HepG2 (cell line): Measurements from ENCODE around the gene TBC1D2B. TPM values are rescaled to one million over a fixed set of nuclear protein-coding genes. Genes with fewer than 3 reads are reported as not detected.

Experiments
- ATAC-seq: fragments of 200-7000 bp; cut with Tn5 transposase; 3 replicates; pipeline ENCODE4 v1.9.1; 2020; ENCODE audit warnings: mild to moderate bottlenecking, moderate library complexity
- BruUV-seq: library from RNA; stranded (reverse); fragments of 400-500 nt; replicated peaks from 2 replicates; lab custom pipeline; 2021; lab: Mats Ljungman, UMichigan
- CTCF ChIA-PET: fragments of 300-600 bp; formaldehyde crosslinking; extraction: SDS; loops from one replicate; lab custom pipeline; 2021; ENCODE audit warnings: low total read pairs, inconsistent platforms, low intra/inter-chr PET ratio; lab: Yijun Ruan, JAX
- POLR2A ChIA-PET: fragments of 350-600 bp; sonication (Branson Sonifier 250); formaldehyde crosslinking; loops from one replicate; lab custom pipeline; 2020; ENCODE audit warnings: antibody characterized with exemption, inconsistent platforms; lab: Yijun Ruan, JAX
- DNase-seq: peaks from one replicate; pipeline ENCODE4 v3.0.0-alpha.2; 2015; ENCODE audit warnings: low spot score
- FAIRE-seq: peaks from 3 replicates; lab custom pipeline; 2011; peaks lifted over from hg19 to GRCh38; lab: Jason Lieb, UNC
- H2AFZ ChIP-seq: one replicate; pipeline ENCODE4 v1.6.1; 2011; ENCODE audit warnings: low read length, inconsistent platforms
- H3K27ac ChIP-seq: fragments of 300-600 bp; 3 replicates; pipeline ENCODE4 v1.8.0; 2011; ENCODE audit warnings: mixed run types, mild to moderate bottlenecking, mixed read lengths, low read length, inconsistent platforms; ENCODE audit not compliant: insufficient read depth; ENCODE audit errors: extremely low read length
- H3K27me3 ChIP-seq, 2 experiments: fragments of 200-600 bp in 1 of 2; 2 replicates in 1 of 2; 3 replicates in 1 of 2; pipeline versions ENCODE4 v1.6.0 to v1.8.0; 2011; ENCODE audit warnings: low read length in 2 of 2, mild to moderate bottlenecking in 2 of 2, moderate library complexity in 2 of 2, inconsistent platforms in 1 of 2; ENCODE audit not compliant: insufficient read depth in 2 of 2, control insufficient read depth in 1 of 2
- H3K36me3 ChIP-seq, 2 experiments: fragments of 200-600 bp in 1 of 2; replicated peaks in 1 of 2; 2 replicates in 1 of 2; 3 replicates in 1 of 2; pipeline versions ENCODE4 v1.5.1 to v1.8.0; 2011; ENCODE audit warnings: low read length in 2 of 2, inconsistent platforms in 1 of 2; ENCODE audit not compliant: insufficient read depth in 2 of 2, control insufficient read depth in 1 of 2
- H3K4me1 ChIP-seq: 2 replicates; pipeline ENCODE4 v1.5.1; 2012; ENCODE audit warnings: low read length, inconsistent platforms; ENCODE audit not compliant: insufficient read depth
- H3K4me2 ChIP-seq: 2 replicates; pipeline ENCODE4 v1.6.0; 2011; ENCODE audit warnings: low read depth, low read length, inconsistent platforms
- H3K4me3 ChIP-seq, 3 experiments: fragments of 200-600 bp in 1 of 3; sonication (generic), shearing (Covaris generic) in 1 of 3; replicated peaks in 1 of 3; 2 replicates each; pipeline ENCODE4 v1.5.1; 2011 to 2016; ENCODE audit warnings: low read length in 3 of 3, inconsistent platforms in 2 of 3, low read depth in 2 of 3, mild to moderate bottlenecking in 2 of 3, control low read depth in 1 of 3, mixed read lengths in 1 of 3; ENCODE audit not compliant: insufficient read depth in 1 of 3
- H3K79me2 ChIP-seq: one replicate; pipeline ENCODE4 v1.6.1; 2011; ENCODE audit warnings: low read length, inconsistent platforms; ENCODE audit not compliant: insufficient read depth
- H3K9ac ChIP-seq: 2 replicates; pipeline ENCODE4 v1.6.0; 2011; ENCODE audit warnings: mild to moderate bottlenecking, low read depth, low read length, inconsistent platforms; ENCODE audit not compliant: insufficient read depth
- H3K9me3 ChIP-seq: 2 replicates; pipeline ENCODE4 v1.5.1; 2012; ENCODE audit warnings: mild to moderate bottlenecking, low read length
- H4K20me1 ChIP-seq: 2 replicates; pipeline ENCODE4 v1.6.0; 2011; ENCODE audit warnings: inconsistent platforms, mild to moderate bottlenecking, low read length, moderate library complexity; ENCODE audit not compliant: insufficient read depth
- DNMT1 ChIP-seq: sonication (generic); formaldehyde crosslinking; IDR thresholded peaks from 2 replicates; pipeline ENCODE4 v1.5.1; 2020; ENCODE audit warnings: mild to moderate bottlenecking, missing genetic modification reagents
- NR2C2 ChIP-seq: sonication (generic); formaldehyde crosslinking; IDR thresholded peaks from 2 replicates; pipeline ENCODE4 v1.4.0; 2020; ENCODE audit warnings: missing genetic modification reagents, mild to moderate bottlenecking, moderate library complexity, borderline replicate concordance
- NR2F1 ChIP-seq, 2 experiments: fragments of 450-650 bp in 1 of 2; formaldehyde crosslinking in 1 of 2; IDR thresholded peaks; 2 replicates each; pipeline versions ENCODE4 v1.5.0 to v1.6.1; 2016 to 2020; ENCODE audit warnings: mild to moderate bottlenecking in 1 of 2, missing compliant biosample characterization in 1 of 2, missing genetic modification reagents in 1 of 2, moderate library complexity in 1 of 2
- SALL1 ChIP-seq: sonication (generic); formaldehyde crosslinking; IDR thresholded peaks from 2 replicates; pipeline ENCODE4 v1.8.0; 2022; ENCODE audit warnings: mild to moderate bottlenecking, missing genetic modification reagents
- STAT5B ChIP-seq: sonication (generic); formaldehyde crosslinking; IDR thresholded peaks from 2 replicates; pipeline ENCODE4 v1.4.0; 2020; ENCODE audit warnings: missing genetic modification reagents
- ZMAT3 ChIP-seq: sonication (generic); formaldehyde crosslinking; conservative IDR thresholded peaks from 2 replicates; pipeline ENCODE4 v1.7.0; 2021; ENCODE audit warnings: missing genetic modification reagents
- ZNF83 ChIP-seq: sonication (generic); formaldehyde crosslinking; IDR thresholded peaks from 2 replicates; pipeline ENCODE4 v1.4.0; 2020; ENCODE audit warnings: missing genetic modification reagents, mild to moderate bottlenecking, borderline replicate concordance
- ZSCAN21 ChIP-seq: sonication (generic); formaldehyde crosslinking; IDR thresholded peaks from 2 replicates; pipeline ENCODE4 v1.8.0; 2022; ENCODE audit warnings: mild to moderate bottlenecking, missing genetic modification reagents, moderate library complexity, borderline replicate concordance
- WGBS: methylation state at CpG from one replicate; pipeline ENCODE4 v1.1.6; 2017; ENCODE audit warnings: low lambda C conversion rate; 5-methylcytosine and 5-hydroxymethylcytosine counted together
- in situ Hi-C: cut with HindIII; loops from 2 replicates; pipeline ENCODE4 v1.10.0; 2017; ENCODE audit warnings: low pct_unique_long_range_greater_than_20kb; ENCODE audit not compliant: extremely low pct_ligation_motif_present
- intact Hi-C: fragments of 100-400 bp; cut with micrococcal nuclease; formaldehyde crosslinking; loops from one replicate; pipeline ENCODE4 v1.10.0; 2022; ENCODE audit not compliant: unreplicated experiment
- polyA plus RNA-seq, 8 experiments: library from polyadenylated mRNA; depleted of rRNA in 3 of 8; stranded (reverse) in 7 of 8; unstranded in 1 of 8; fragments of >200 nt; fragmentation: Illumina TruSeq in 4 of 8; extraction: Trizol in 4 of 8; gene quantifications; 2 replicates each; pipeline versions ENCODE4 v1.2.1 to v1.2.3, GENCODE V29; 2011 to 2016; ENCODE audit warnings: low read depth in 4 of 8, missing spikeins in 1 of 8, mixed read lengths in 1 of 8; ENCODE audit not compliant: insufficient read depth in 1 of 8
- total RNA-seq, 5 experiments: library from RNA; depleted of rRNA; stranded (reverse); fragments of >200 nt; fragmentation: Illumina TruSeq; extraction: Trizol; gene quantifications; 2 replicates each; pipeline ENCODE4 v1.2.3, GENCODE V29; 2016; ENCODE audit warnings: low read depth in 1 of 5
- TF ChIP-seq, protein P1 (sequence below): sonication (generic); formaldehyde crosslinking; IDR thresholded peaks from 2 replicates; pipeline ENCODE4 v1.5.1; 2020; ENCODE audit warnings: missing genetic modification reagents, mild to moderate bottlenecking, borderline replicate concordance
- TF ChIP-seq, protein P2 (sequence below): sonication (generic); formaldehyde crosslinking; IDR thresholded peaks from 2 replicates; pipeline ENCODE4 v1.4.0; 2020; ENCODE audit warnings: mild to moderate bottlenecking, missing genetic modification reagents, borderline replicate concordance
- TF ChIP-seq, protein P3 (sequence below): sonication (generic); formaldehyde crosslinking; IDR thresholded peaks from 2 replicates; pipeline ENCODE4 v1.9.0; 2022; ENCODE audit warnings: missing genetic modification reagents, mild to moderate bottlenecking, borderline replicate concordance

The TBC1D2B gene
- total and polyA plus RNA-seq, 2 of the 13 experiments (the other 11 are each of a cell fraction or from before 2014, with no cell fraction given) = 10.1 to 14.4 TPM

DNA sequence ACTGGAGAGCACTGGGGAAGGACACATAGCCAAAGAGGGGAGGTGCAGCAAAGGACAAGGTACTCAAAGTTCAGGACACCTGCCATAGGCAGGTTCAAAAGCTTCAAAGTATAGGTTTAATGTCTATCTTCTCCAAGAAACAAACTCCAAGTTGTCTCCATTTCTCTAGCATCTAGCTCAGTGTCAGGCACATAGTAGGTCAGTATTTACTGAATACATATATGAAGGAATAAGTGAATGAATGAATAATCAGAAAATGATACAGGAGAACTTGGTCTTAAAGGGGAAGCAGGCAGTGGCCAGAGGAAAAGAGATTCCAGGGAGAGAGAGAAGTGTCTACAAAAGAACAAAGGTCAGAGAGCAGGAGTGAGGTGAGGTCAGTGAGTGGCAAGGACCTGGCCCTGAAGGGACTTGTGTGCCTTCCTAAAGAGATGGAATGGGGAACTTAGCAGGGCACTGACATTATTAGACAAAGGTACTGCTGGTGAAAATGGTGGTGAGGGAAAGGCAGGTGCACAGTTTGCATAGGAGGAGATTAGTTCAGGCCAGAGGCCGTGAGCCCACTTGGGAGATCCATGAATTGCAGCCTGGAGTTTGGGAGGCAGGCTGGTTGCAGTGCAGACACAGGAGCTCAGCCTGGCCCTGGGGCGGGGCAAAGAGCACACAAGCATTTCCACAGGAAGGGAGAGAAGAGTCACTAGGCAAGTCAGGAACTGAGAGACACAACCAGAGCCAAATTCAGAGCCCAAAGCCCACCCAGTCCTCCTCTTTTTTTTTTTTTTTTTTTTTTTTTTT is 21.4 kb downstream of the TBC1D2B start:
- peak; percentile 67 for DNase-seq
- no TSS peak for BruUV-seq
- WGBS = 10% methylated on average over 1 of the region's 2 CpGs
- peak overlapping the region; percentile 53 for H3K27ac ChIP-seq
- intact Hi-C loops (loop anchor here (1.0 kb wide), 1 partner anchor 9 kb away; no protein-coding TSS in a partner anchor), in situ Hi-C loops (no loop called here)
- peak overlapping the region; percentile 73 for H3K4me2 ChIP-seq
- H3K9me3 ChIP-seq = no peaks in the 10 kb centered on the region
- H3K79me2 ChIP-seq = peaks cover 30% of the 10 kb centered on the region
- peaks cover 4% of the 10 kb centered on the region; the same call in 1 of the 2 replicates for H4K20me1 ChIP-seq
- no peak overlapping the region for H3K9ac ChIP-seq
- peaks cover 2 to 7% of the 10 kb centered on the region in 2 experiments; a peak in 2 of 5 replicates for H3K36me3 ChIP-seq
- peaks cover 52% of the 10 kb centered on the region for H3K4me1 ChIP-seq
- peak; percentile 68 for FAIRE-seq
- H3K27me3 ChIP-seq = no peaks in the 10 kb centered on the region
- peak overlapping the region in 1 of 3 experiments; percentile 49; a peak in 1 of 6 replicates for H3K4me3 ChIP-seq
- ChIA-PET POLR2A (interaction anchor here (0.7 to 1.4 kb wide), 3 partner anchors 9 to 255 kb away, joined by 3 to 6 read pairs (median 3); no protein-coding TSS in a partner anchor), CTCF (no interaction called here)
- no peak overlapping the region for H2AFZ ChIP-seq
- peak; percentile 99 for ATAC-seq
- TF ChIP-seq, protein P1, sequence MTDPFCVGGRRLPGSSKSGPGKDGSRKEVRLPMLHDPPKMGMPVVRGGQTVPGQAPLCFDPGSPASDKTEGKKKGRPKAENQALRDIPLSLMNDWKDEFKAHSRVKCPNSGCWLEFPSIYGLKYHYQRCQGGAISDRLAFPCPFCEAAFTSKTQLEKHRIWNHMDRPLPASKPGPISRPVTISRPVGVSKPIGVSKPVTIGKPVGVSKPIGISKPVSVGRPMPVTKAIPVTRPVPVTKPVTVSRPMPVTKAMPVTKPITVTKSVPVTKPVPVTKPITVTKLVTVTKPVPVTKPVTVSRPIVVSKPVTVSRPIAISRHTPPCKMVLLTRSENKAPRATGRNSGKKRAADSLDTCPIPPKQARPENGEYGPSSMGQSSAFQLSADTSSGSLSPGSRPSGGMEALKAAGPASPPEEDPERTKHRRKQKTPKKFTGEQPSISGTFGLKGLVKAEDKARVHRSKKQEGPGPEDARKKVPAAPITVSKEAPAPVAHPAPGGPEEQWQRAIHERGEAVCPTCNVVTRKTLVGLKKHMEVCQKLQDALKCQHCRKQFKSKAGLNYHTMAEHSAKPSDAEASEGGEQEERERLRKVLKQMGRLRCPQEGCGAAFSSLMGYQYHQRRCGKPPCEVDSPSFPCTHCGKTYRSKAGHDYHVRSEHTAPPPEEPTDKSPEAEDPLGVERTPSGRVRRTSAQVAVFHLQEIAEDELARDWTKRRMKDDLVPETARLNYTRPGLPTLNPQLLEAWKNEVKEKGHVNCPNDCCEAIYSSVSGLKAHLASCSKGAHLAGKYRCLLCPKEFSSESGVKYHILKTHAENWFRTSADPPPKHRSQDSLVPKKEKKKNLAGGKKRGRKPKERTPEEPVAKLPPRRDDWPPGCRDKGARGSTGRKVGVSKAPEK (CRISPR knock-in tag) = no peak
- TF ChIP-seq ZSCAN21 (CRISPR knock-in tag) = no peak
- TF ChIP-seq ZMAT3 (CRISPR knock-in tag) = no peak
- TF ChIP-seq NR2F1 (CRISPR knock-in tag; IDR thresholded peaks at IDR 0.05) = peak; percentile 74 to 76
- TF ChIP-seq NR2C2 = peak; percentile 20; the same call in 1 of the 2 replicates
- TF ChIP-seq, protein P2, sequence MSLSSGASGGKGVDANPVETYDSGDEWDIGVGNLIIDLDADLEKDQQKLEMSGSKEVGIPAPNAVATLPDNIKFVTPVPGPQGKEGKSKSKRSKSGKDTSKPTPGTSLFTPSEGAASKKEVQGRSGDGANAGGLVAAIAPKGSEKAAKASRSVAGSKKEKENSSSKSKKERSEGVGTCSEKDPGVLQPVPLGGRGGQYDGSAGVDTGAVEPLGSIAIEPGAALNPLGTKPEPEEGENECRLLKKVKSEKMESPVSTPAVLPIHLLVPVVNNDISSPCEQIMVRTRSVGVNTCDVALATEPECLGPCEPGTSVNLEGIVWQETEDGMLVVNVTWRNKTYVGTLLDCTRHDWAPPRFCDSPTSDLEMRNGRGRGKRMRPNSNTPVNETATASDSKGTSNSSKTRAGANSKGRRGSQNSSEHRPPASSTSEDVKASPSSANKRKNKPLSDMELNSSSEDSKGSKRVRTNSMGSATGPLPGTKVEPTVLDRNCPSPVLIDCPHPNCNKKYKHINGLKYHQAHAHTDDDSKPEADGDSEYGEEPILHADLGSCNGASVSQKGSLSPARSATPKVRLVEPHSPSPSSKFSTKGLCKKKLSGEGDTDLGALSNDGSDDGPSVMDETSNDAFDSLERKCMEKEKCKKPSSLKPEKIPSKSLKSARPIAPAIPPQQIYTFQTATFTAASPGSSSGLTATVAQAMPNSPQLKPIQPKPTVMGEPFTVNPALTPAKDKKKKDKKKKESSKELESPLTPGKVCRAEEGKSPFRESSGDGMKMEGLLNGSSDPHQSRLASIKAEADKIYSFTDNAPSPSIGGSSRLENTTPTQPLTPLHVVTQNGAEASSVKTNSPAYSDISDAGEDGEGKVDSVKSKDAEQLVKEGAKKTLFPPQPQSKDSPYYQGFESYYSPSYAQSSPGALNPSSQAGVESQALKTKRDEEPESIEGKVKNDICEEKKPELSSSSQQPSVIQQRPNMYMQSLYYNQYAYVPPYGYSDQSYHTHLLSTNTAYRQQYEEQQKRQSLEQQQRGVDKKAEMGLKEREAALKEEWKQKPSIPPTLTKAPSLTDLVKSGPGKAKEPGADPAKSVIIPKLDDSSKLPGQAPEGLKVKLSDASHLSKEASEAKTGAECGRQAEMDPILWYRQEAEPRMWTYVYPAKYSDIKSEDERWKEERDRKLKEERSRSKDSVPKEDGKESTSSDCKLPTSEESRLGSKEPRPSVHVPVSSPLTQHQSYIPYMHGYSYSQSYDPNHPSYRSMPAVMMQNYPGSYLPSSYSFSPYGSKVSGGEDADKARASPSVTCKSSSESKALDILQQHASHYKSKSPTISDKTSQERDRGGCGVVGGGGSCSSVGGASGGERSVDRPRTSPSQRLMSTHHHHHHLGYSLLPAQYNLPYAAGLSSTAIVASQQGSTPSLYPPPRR (CRISPR knock-in tag) = no peak
- no peak for TF ChIP-seq DNMT1
- TF ChIP-seq, protein P3, sequence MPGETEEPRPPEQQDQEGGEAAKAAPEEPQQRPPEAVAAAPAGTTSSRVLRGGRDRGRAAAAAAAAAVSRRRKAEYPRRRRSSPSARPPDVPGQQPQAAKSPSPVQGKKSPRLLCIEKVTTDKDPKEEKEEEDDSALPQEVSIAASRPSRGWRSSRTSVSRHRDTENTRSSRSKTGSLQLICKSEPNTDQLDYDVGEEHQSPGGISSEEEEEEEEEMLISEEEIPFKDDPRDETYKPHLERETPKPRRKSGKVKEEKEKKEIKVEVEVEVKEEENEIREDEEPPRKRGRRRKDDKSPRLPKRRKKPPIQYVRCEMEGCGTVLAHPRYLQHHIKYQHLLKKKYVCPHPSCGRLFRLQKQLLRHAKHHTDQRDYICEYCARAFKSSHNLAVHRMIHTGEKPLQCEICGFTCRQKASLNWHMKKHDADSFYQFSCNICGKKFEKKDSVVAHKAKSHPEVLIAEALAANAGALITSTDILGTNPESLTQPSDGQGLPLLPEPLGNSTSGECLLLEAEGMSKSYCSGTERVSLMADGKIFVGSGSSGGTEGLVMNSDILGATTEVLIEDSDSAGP = peak; percentile 64; the same call in 1 of the 2 replicates
- TF ChIP-seq SALL1 (CRISPR knock-in tag) = peak; percentile 44; the same call in 1 of the 2 replicates
- no peak for TF ChIP-seq ZNF83 (CRISPR knock-in tag)
- no peak for TF ChIP-seq STAT5B
